Neural progenitor cell (in vitro differentiated cells): ENCODE measurements around the gene SLC38A1.

Experiments used
- EZH2phosphoT487 ChIP-seq: fragments of 200-600 bp; sonication (generic); IDR thresholded peaks from 2 replicates; pipeline ENCODE4 v1.6.1; 2017; ENCODE audit warnings: antibody characterized with exemption
- TF ChIP-seq, protein P1 (sequence below): fragments of 200-600 bp; sonication (generic); IDR thresholded peaks from 2 replicates; pipeline ENCODE4 v1.5.1; 2017; ENCODE audit warnings: antibody characterized with exemption, mild to moderate bottlenecking

DNA sequence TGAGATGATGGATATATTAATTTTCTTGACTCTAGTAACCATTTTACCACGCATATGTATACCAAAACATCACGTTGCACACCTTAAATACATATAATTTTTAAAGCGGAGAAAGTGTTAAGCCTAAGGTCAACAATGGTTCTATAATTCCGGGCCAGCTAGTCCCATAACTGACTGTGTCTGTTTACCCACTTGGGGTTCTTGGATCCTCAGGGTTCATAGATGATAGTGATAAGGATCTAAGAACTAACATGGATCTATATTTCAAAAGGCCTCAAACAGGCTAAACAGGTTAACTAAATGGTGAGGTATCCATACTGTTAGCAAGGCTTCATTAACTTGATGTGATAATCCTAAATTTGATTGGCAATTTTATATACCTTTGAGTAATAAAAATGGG, 9.8 kb downstream of the SLC38A1 start:
- TF ChIP-seq, protein P1, sequence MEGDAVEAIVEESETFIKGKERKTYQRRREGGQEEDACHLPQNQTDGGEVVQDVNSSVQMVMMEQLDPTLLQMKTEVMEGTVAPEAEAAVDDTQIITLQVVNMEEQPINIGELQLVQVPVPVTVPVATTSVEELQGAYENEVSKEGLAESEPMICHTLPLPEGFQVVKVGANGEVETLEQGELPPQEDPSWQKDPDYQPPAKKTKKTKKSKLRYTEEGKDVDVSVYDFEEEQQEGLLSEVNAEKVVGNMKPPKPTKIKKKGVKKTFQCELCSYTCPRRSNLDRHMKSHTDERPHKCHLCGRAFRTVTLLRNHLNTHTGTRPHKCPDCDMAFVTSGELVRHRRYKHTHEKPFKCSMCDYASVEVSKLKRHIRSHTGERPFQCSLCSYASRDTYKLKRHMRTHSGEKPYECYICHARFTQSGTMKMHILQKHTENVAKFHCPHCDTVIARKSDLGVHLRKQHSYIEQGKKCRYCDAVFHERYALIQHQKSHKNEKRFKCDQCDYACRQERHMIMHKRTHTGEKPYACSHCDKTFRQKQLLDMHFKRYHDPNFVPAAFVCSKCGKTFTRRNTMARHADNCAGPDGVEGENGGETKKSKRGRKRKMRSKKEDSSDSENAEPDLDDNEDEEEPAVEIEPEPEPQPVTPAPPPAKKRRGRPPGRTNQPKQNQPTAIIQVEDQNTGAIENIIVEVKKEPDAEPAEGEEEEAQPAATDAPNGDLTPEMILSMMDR, result no peak
- TF ChIP-seq EZH2phosphoT487, result no peak
